GM13977 (cell line): ENCODE data around the gene FCN1.

Experiments
- DNase-seq: peaks from one replicate; pipeline ENCODE4 v3.0.0; 2012; ENCODE audit warnings: low spot score
- CTCF ChIP-seq: IDR thresholded peaks from 2 replicates; pipeline ENCODE4 v1.5.1; 2012; ENCODE audit warnings: mild to moderate bottlenecking, control low read depth; ENCODE audit not compliant: insufficient read depth; ENCODE audit errors: extremely low read depth, missing control alignments
- in situ Hi-C: fragments of 300-500 bp; cut with MboI; formaldehyde crosslinking; loops from one replicate; pipeline ENCODE4 v1.12.0; 2022; ENCODE audit warnings: low sequenced_read_pairs, low pct_unique_long_range_greater_than_20kb, mixed read lengths, inconsistent platforms; ENCODE audit not compliant: unreplicated experiment

Gene FCN1

GRCh38 chr9:134892820-134893420, 24.8 kb downstream of the FCN1 start:
- in situ Hi-C loops = no loop called here
- DNase-seq = no peak
- no peak for TF ChIP-seq CTCF

- no peak for TF ChIP-seq CTCF
- DNase-seq = no peak
- in situ Hi-C loops = no loop called here
Measured at GRCh38 chr9:134892221-134892620, 25.5 kb downstream of the FCN1 start.

GRCh38 chr9:134891713-134892112, 26.0 kb downstream of the FCN1 start:
- DNase-seq = no peak
- in situ Hi-C loops = no loop called here
- TF ChIP-seq CTCF = no peak

GRCh38 chr9:134891053-134891452, 26.7 kb downstream of the FCN1 start:
- in situ Hi-C loops = no loop called here
- no peak for DNase-seq
- TF ChIP-seq CTCF = no peak

GRCh38 chr9:134890155-134890495, 27.6 kb downstream of the FCN1 start:
- no peak for TF ChIP-seq CTCF
- in situ Hi-C loops = no loop called here
- DNase-seq = no peak

GRCh38 chr9:134889386-134890154, 28.1 kb downstream of the FCN1 start:
- in situ Hi-C loops = no loop called here
- DNase-seq = no peak
- TF ChIP-seq CTCF = no peak
